K562 (cell line): ENCODE results near the gene CNPY4. TPM values are rescaled to one million over a fixed set of nuclear protein-coding genes. Genes with fewer than 3 reads are reported as not detected.

Source experiments
- CEBPZ ChIP-seq: fragments of 150-350 bp; IDR thresholded peaks from 2 replicates; pipeline ENCODE4 v1.6.1; 2014; ENCODE audit warnings: low read depth, mild to moderate bottlenecking, low read length, borderline replicate concordance
- KAT2B ChIP-seq: IDR thresholded peaks from one replicate; pipeline ENCODE4 v1.6.1; 2012; ENCODE audit warnings: low read depth, mild to moderate bottlenecking, control low read depth, inconsistent platforms, low read length, moderate library complexity
- L3MBTL2 ChIP-seq: fragments of 450-650 bp; IDR thresholded peaks from 2 replicates; pipeline ENCODE4 v1.6.1; 2016; ENCODE audit warnings: mild to moderate bottlenecking, moderate library complexity
- POLR2AphosphoS5 ChIP-seq: IDR thresholded peaks from 2 replicates; pipeline ENCODE4 v1.6.1; 2011; ENCODE audit warnings: mild to moderate bottlenecking, low read depth, low read length, moderate library complexity; ENCODE audit not compliant: control insufficient read depth, insufficient read depth
- TAF9B ChIP-seq: fragments of 450-650 bp; IDR thresholded peaks from 2 replicates; pipeline ENCODE4 v1.6.1; 2018; ENCODE audit warnings: mild to moderate bottlenecking; ENCODE audit not compliant: partially characterized antibody
- ZNF589 ChIP-seq: fragments of 200-800 bp; sonication (Bioruptor generic); IDR thresholded peaks from 2 replicates; pipeline ENCODE4 v1.6.1; 2016; ENCODE audit warnings: low read depth, missing genetic modification characterization, missing compliant biosample characterization
- polyA plus RNA-seq, 8 experiments: library from polyadenylated mRNA; depleted of rRNA in 4 of 8; stranded (reverse) in 5 of 8; unstranded in 3 of 8; fragments of >200 nt; fragmentation: Nextera tagmentation in 2 of 8; fragmentation: Illumina TruSeq in 1 of 8; extraction: Ambion mirVana in 2 of 8; extraction: Trizol in 1 of 8; gene quantifications; 2 replicates each; pipeline versions ENCODE4 v1.2.1 to v1.2.3, GENCODE V29; 2011 to 2014; ENCODE audit warnings: inconsistent platforms in 1 of 8, missing spikeins in 1 of 8
- total RNA-seq, 7 experiments: library from RNA; depleted of rRNA in 6 of 7; stranded (reverse); fragments of >200 nt in 6 of 7; fragmentation: Illumina TruSeq in 2 of 7; extraction: Trizol in 2 of 7; gene quantifications; 2 replicates each; pipeline versions ENCODE4 v1.2.1 to v1.2.3, GENCODE V29; 2011 to 2021; ENCODE audit warnings: low replicate concordance in 1 of 7
- TF ChIP-seq, protein P1 (sequence below): fragments of 450-650 bp; IDR thresholded peaks from 2 replicates; pipeline ENCODE4 v1.6.1; 2017; ENCODE audit warnings: antibody characterized with exemption, mild to moderate bottlenecking
- TF ChIP-seq, protein P2 (sequence below): fragments of 250-450 bp; sonication (Bioruptor Pico); IDR thresholded peaks from 2 replicates; pipeline ENCODE4 v1.4.0; 2020; ENCODE audit warnings: mild to moderate bottlenecking, moderate library complexity, borderline replicate concordance
- TF ChIP-seq, protein P3 (sequence below): fragments of 250-450 bp; sonication (Bioruptor Pico); IDR thresholded peaks from 2 replicates; pipeline ENCODE4 v1.4.0; 2020

The CNPY4 gene
- total and polyA plus RNA-seq, 9 of the 15 experiments (the other 6 are each of a cell fraction or from before 2014, with no cell fraction given) = 1.9 to 11.2 (median 7.0) TPM

- TF ChIP-seq, protein P1, sequence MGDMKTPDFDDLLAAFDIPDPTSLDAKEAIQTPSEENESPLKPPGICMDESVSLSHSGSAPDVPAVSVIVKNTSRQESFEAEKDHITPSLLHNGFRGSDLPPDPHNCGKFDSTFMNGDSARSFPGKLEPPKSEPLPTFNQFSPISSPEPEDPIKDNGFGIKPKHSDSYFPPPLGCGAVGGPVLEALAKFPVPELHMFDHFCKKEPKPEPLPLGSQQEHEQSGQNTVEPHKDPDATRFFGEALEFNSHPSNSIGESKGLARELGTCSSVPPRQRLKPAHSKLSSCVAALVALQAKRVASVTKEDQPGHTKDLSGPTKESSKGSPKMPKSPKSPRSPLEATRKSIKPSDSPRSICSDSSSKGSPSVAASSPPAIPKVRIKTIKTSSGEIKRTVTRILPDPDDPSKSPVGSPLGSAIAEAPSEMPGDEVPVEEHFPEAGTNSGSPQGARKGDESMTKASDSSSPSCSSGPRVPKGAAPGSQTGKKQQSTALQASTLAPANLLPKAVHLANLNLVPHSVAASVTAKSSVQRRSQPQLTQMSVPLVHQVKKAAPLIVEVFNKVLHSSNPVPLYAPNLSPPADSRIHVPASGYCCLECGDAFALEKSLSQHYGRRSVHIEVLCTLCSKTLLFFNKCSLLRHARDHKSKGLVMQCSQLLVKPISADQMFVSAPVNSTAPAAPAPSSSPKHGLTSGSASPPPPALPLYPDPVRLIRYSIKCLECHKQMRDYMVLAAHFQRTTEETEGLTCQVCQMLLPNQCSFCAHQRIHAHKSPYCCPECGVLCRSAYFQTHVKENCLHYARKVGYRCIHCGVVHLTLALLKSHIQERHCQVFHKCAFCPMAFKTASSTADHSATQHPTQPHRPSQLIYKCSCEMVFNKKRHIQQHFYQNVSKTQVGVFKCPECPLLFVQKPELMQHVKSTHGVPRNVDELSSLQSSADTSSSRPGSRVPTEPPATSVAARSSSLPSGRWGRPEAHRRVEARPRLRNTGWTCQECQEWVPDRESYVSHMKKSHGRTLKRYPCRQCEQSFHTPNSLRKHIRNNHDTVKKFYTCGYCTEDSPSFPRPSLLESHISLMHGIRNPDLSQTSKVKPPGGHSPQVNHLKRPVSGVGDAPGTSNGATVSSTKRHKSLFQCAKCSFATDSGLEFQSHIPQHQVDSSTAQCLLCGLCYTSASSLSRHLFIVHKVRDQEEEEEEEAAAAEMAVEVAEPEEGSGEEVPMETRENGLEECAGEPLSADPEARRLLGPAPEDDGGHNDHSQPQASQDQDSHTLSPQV = 0 out of 2 replicates have a peak, but pooled peaks have one; percentile 13
- peak; percentile 57 for TF ChIP-seq POLR2AphosphoS5
- TF ChIP-seq ZNF589 (CRISPR knock-in tag) = no peak
- TF ChIP-seq, protein P2, sequence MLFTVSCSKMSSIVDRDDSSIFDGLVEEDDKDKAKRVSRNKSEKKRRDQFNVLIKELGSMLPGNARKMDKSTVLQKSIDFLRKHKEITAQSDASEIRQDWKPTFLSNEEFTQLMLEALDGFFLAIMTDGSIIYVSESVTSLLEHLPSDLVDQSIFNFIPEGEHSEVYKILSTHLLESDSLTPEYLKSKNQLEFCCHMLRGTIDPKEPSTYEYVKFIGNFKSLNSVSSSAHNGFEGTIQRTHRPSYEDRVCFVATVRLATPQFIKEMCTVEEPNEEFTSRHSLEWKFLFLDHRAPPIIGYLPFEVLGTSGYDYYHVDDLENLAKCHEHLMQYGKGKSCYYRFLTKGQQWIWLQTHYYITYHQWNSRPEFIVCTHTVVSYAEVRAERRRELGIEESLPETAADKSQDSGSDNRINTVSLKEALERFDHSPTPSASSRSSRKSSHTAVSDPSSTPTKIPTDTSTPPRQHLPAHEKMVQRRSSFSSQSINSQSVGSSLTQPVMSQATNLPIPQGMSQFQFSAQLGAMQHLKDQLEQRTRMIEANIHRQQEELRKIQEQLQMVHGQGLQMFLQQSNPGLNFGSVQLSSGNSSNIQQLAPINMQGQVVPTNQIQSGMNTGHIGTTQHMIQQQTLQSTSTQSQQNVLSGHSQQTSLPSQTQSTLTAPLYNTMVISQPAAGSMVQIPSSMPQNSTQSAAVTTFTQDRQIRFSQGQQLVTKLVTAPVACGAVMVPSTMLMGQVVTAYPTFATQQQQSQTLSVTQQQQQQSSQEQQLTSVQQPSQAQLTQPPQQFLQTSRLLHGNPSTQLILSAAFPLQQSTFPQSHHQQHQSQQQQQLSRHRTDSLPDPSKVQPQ (CRISPR knock-in tag) = 0 out of 2 replicates have a peak, but pooled peaks have one; percentile 43
- peak; percentile 72; the same call in 1 of the 2 replicates for TF ChIP-seq L3MBTL2
- peak; percentile 9 for TF ChIP-seq TAF9B
- peak; percentile 33; the same call in 1 of the 2 replicates for TF ChIP-seq CEBPZ
- TF ChIP-seq, protein P3, sequence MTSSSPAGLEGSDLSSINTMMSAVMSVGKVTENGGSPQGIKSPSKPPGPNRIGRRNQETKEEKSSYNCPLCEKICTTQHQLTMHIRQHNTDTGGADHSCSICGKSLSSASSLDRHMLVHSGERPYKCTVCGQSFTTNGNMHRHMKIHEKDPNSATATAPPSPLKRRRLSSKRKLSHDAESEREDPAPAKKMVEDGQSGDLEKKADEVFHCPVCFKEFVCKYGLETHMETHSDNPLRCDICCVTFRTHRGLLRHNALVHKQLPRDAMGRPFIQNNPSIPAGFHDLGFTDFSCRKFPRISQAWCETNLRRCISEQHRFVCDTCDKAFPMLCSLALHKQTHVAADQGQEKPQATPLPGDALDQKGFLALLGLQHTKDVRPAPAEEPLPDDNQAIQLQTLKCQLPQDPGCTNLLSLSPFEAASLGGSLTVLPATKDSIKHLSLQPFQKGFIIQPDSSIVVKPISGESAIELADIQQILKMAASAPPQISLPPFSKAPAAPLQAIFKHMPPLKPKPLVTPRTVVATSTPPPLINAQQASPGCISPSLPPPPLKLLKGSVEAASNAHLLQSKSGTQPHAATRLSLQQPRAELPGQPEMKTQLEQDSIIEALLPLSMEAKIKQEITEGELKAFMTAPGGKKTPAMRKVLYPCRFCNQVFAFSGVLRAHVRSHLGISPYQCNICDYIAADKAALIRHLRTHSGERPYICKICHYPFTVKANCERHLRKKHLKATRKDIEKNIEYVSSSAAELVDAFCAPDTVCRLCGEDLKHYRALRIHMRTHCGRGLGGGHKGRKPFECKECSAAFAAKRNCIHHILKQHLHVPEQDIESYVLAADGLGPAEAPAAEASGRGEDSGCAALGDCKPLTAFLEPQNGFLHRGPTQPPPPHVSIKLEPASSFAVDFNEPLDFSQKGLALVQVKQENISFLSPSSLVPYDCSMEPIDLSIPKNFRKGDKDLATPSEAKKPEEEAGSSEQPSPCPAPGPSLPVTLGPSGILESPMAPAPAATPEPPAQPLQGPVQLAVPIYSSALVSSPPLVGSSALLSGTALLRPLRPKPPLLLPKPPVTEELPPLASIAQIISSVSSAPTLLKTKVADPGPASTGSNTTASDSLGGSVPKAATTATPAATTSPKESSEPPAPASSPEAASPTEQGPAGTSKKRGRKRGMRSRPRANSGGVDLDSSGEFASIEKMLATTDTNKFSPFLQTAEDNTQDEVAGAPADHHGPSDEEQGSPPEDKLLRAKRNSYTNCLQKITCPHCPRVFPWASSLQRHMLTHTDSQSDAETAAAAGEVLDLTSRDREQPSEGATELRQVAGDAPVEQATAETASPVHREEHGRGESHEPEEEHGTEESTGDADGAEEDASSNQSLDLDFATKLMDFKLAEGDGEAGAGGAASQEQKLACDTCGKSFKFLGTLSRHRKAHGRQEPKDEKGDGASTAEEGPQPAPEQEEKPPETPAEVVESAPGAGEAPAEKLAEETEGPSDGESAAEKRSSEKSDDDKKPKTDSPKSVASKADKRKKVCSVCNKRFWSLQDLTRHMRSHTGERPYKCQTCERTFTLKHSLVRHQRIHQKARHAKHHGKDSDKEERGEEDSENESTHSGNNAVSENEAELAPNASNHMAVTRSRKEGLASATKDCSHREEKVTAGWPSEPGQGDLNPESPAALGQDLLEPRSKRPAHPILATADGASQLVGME (CRISPR knock-in tag) = peak; percentile 68; the same call in 1 of the 2 replicates
- no peak for TF ChIP-seq KAT2B
Measured at GRCh38 chr7:100100420-100101015, 18.9 kb upstream of the CNPY4 start (continued).
